Activated CD4-positive, CD25-positive, alpha-beta regulatory T cell treated with anti-CD3 and anti-CD28 coated beads, Interleukin-2, amount 50 U/mL, for 16 hours (primary cell): ENCODE data around the gene SCAMP3.
"Not testable (repeated sequence)": the region's sequence is repeated elsewhere in the genome, so short reads cannot be mapped to it uniquely, and the experiment has no call there.

Experiments used
- DNase-seq: peaks from one replicate; pipeline ENCODE4 v3.0.0-alpha.2; 2020; ENCODE audit warnings: low read depth, low spot score

Gene SCAMP3

GRCh38 chr1:155261852-155262673 lies at the start of gene SCAMP3:
TSS of gene SCAMP3 (minus strand) at chr1:155262360. CDS start at chr1:155262151, 209 bp downstream.
- peak; percentile 82 for DNase-seq

DNA sequence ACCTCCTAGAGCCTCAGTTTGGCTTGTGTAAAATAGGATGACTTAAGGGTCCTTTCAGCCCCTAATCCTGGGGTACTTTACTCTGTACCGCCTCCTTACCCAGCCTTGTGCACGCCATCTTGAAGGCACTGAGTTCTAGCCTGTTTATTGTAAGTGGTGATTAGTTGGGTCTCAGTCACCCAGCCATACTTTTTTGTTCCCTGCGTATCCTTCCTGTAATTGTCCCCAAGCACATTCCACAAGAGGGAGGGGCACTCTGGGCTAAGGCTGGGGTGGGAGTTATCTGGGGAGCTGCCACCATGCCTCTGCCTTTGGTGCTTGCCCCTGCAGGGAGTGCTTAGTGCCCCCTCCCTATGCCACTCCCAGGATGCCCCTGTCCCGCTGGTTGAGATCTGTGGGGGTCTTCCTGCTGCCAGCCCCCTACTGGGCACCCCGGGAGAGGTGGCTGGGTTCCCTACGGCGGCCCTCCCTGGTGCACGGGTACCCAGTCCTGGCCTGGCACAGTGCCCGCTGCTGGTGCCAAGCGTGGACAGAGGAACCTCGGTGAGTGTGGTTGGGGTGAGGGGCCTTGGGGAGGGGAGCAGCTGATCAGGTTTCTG lies 47.4 kb upstream of the SCAMP3 start:
- DNase-seq = no peak

DNA sequence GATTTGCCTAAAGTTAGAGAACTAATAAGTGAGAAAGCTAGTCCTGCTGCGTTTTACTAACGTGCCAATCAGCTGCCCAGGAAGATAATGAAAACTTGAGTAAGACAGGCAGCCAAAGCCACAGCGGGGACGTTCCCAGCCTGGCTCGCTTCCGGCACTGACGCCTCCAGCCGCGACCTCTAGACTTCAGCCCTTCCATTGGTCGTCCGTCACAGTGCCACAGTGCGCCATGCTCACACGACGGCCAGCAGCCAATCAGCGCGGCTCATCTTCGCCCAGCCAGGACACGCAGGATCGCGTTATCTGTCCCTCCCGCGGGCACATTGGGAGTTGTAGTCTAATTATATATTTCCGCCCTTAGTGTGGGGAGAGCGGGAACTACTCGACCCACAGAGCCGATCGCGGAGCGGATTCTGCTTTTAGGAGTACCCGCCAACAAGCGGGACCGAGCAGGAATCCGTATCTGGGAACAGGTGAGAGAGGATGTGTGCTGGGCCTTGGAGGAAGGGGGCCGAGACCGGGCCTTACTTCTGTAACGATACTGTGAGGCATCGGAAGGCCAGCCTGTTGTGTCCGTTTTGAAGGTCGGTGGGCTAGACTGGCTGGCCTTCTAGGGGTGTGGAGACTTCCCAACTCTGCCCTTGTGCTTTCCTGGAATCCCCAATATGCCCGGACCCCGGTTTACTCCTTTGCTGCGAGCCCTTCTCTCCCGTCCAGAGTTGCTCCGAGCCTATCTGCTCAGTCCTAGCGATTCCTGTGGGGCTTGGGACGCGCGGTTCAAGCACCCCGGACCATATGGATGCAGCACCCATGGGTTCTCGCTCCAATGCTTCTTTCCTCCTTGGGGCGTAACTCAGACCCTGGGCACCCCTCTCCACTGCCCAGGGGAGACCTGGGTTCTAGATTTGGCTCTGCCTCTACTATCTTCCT lies 46.6 kb upstream of the SCAMP3 start, which contains the start of gene FDPS:
Gene FDPS, plus strand, starts transcription at position 374 of the 930 bp plus-strand sequence. CDS start 924 bp downstream, outside the sequence.
- peak; percentile 95 for DNase-seq

GRCh38 chr1:155307247-155307740 lies 45.1 kb upstream of the SCAMP3 start:
- DNase-seq = no peak

DNA sequence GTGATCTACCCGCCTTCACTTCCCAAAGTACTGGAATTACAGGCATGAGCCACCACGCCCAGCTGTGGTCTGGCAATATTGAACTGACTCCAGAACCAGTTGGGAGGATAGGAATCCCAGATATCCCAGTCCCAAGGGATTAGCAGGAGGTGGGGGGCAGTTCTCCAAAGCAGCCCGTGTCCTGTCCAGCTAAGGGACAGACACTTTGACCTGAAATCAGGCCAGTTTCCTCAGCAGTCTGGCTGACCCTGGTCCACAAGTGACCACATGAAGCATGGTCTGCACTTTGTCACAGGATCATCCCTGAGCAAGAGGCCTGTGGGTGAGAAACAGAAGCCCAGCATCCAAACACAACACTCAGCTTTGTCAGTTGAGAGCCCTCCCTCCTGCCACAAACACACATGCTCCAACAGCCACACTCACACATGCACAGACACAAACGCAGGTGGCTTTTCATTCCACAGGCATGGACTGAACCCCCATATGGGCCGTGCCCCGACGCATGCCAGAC lies 43.8 kb upstream of the SCAMP3 start:
- DNase-seq = no peak

DNA sequence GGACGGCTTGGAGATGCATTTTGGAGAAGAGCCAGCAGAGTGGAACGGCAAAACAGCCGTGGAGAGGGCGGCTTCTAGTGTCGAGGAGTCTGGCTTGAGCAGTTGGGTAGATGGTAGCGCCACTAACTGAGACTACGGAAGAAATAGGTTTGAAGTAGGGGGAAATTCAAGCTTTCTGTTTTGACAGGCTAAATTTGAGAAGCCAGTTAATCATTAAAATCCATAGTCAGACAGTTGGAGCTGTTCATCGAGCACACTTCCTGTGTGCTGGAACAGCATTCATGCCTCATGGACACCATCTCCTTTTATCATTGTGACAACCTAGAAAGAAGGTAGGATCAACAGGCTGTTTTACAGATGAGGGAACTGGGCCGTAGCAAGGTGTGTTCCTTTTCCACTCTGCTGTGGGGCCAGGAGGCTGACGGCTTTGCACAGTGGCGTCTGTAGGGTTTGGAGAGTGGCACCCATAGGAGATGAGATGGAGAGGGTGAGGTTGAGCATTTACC lies 42.5 kb upstream of the SCAMP3 start:
- DNase-seq = no peak

GRCh38 chr1:155301342-155301841 lies 39.2 kb upstream of the SCAMP3 start, which contains the start of gene PKLR:
TSS of gene PKLR (minus strand) at chr1:155301438. CDS start at chr1:155301395, 43 bp downstream.
- DNase-seq = no peak

DNA sequence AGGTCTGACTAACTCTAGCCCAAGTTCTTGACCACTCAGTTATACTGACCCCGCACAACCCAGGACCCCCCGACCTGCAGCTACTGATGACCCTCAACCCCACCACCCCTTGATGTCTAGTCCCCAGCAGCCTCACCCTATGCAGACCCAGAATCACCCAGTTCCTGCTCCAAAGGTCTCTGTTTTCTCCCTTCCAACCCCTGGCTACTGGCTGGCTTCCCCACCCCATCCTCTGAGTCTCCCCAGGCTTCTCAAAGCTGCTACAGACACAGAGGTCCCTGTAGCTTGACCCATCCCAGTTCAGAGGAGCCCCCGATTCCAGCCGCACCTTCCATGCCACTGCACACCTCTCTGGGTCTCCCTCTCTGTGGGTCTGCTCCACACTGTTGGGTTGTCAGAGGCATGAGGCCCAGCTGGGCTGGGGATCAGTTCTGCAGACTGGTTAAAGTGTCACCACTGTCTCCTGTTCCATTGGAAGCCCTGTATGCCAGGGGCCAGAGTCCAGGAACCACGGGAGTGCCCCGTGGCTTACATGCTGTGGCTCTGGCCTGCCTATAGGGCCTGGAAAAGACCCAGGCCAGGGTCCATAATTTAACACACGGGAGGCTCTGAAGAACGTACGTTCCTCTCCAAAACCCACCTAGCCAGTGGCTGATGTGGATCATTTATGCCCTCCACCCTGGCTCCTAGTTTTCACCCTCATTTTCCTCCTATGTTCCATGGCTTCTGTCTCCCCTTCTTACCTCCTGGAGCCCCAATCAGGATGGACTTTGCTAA lies 38.6 kb upstream of the SCAMP3 start:
- DNase-seq = no peak

DNA sequence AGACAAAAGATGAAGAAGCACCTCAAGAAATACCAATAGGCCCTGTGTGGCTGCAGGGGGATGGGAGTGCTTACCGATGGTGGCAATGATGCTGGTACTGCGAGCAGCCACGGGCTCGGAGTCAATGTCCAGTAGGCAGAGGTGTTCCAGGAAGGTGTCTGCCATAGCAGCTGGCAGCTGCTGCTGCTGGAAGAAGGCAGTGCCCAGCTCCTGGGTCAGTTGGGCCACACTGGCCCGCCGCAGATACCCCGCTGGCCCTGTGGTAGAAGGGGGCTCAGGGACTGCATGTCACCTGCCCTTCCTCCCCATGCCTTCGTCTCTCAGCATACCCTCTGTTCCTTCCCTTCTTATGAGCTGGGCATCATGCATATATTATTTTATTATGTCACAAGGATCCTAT lies 37.9 kb upstream of the SCAMP3 start:
- DNase-seq = no peak

GRCh38 chr1:155297384-155297783 lies 35.2 kb upstream of the SCAMP3 start:
- no peak for DNase-seq

GRCh38 chr1:155296661-155297060 lies 34.5 kb upstream of the SCAMP3 start:
- no peak for DNase-seq

- DNase-seq = no peak
These were observed 33.7 kb upstream of the SCAMP3 start for GRCh38 chr1:155295942-155296267.

- DNase-seq = no peak
These were observed 33.2 kb upstream of the SCAMP3 start for GRCh38 chr1:155295183-155295941.

GRCh38 chr1:155294520-155295182 lies 32.5 kb upstream of the SCAMP3 start:
- no peak for DNase-seq

DNA sequence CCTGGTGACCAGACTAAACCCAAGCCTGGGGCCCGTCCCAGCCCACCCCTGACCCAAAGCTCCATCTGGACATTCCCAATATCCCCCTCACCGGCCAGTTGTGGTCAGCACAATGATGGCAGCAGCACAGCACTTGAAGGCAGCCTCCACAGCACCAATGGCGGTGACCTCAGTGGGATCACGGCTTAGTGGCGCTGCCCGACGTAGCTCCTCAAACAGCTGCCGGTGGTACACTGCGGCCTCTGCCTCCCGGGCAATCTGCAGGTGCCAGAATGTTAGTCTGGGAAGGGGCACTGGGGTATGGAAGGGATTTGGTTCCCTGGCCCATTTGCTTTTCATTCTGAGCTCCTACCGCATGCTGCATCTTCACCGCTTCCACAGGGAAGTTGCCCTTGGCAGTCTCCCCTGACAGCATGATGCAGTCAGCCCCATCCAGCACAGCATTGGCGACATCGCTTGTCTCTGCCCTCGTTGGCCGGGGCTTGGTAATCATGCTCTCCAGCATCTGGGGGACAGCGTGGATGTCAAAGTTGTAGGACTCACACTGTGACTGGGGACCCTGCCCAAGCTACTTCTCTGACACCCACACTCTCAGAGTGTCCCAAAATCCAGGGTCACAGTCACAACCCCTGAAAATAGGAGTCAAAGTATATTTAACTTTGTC lies 31.1 kb upstream of the SCAMP3 start:
- DNase-seq = no peak

DNA sequence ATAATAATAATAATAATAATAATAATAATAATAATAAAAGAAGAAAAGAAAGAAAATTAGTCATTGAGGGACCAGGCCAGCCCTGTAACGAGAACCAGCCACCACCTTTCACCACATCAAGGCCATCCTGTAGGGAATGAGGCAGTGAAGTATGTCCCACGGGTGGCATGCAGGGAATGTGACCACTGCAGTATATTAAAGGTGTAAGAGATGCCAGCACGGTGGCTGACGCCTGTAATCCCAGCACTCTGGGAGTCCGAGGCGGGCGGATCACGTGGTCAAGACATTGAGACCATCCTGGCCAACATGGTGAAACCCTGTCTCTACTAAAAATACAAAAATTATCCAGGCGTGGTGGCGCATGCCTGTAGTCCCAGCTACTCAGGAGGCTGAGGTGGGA lies 28.8 kb upstream of the SCAMP3 start:
- DNase-seq = not testable (repeated sequence)

DNA sequence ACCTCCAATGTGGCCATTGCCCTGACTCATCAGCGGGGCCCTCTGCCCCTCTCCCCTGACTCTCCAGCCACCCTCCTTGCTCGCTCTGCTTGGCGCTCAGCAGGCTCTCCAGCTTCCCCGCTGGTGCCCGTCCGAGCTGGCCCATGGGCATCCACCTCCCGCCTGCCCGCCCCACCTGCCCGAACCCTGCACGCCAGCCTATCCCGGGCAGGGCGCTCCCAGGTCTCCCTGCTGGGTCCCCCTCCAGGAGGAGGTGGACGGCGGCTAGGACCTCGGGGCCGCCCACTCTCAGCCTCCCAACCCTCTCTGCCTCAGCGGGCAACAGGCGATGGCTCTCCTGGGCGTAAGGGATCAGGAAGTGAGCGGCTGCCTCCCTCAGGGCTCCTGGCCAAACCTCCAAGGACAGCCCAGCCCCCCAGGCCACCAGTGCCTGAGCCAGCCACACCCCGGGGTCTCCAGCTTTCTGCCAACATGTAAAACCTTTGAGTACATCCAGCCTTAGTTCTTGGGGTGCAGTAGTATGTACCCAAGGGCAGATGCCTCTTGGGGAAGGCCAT lies 25.9 kb upstream of the SCAMP3 start:
- no peak for DNase-seq

- no peak for DNase-seq
These were observed 24.4 kb upstream of the SCAMP3 start for GRCh38 chr1:155286544-155286943.
